T-helper 9 cell (primary cell): Measurements from ENCODE around the gene MVB12A.
A peak's percentile ranks its signal among the peaks of the same experiment; 100 is the strongest.

ENCODE experiments used
- DNase-seq: peaks from one replicate; pipeline ENCODE4 v3.0.0-alpha.2; 2020
- total RNA-seq, 2 donors: gene quantifications; one replicate each; lab custom pipeline; 2026; lab: John Stamatoyannopoulos, UW

MVB12A gene
- total RNA-seq: 7.7 to 13.0 reads per million in 2 donors

DNA sequence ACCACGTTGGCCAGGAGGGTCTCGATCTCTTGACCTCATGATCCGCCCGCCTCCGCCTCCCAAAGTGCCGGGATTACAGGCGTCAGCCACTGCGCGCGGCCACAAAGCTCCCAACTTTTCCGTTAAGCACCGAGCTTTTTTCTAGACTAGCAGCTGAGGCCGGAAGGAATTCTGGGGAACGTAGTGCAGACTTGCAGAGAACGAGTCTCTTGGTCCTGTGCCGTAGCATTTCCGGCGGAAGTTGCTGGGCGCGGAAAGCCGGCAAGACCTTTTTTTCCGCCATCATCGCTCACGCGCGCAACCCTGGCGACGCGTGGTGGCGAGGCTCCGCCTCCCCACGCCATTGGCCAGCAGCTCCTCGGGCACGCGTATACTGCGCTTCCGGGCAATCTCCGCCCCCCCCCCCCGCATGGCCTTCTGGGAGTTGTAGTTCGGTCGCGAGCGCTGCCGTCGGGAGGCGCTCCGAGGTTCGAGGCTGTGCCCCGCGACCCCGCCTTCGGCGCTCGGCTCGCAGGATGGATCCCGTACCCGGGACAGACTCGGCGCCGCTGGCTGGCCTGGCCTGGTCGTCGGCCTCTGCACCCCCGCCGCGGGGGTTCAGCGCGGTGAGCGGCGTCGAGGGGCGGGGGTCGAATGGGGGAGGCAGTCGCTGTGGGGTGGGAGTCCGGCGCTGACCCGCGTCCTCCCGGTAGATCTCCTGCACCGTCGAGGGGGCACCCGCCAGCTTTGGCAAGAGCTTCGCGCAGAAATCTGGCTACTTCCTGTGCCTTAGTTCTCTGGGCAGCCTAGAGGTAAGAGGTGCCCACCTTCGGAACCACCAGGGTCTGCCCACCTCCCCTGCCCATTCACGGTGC, at the start of gene MVB12A:
MVB12A (plus strand) TSS at position 427 of the 854 bp plus-strand sequence; CDS start at position 516, 89 bp downstream.
- peak; percentile 91 for DNase-seq

DNA sequence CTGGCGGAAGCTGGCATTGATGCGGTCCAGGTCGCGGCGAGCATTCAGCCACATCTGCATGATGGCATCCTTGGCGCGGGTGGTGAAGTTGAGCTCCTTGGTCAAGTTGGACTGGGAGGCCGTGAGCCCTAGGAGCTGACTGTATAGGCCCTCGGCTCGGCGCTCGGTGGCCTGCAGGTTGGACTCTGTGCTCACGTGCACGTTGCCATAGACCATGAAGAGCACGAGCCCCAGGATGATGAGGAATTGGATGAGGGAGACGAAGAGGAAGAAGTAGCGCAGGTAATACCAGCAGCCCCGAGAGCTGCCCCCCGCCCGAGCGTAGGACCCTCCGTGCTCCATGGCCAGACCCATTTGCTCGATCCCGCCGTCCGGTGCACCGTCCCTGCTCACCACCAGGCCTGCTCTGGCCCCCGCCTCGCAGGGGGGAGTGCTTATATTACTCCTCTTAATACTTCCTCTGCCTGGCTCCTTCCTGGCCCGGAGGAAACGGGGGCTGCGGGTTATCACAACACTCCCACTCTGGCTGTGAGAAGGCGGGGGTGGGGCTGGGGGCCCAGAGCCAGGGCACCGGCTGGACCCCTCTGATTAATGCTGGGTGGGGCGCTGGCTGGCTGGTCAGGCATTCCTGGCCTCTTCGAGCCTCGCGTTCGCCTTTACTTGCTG, 42.8 kb upstream of the MVB12A start, which contains the start of gene PLVAP:
PLVAP (minus strand) TSS at position 408 of the 666 bp plus-strand sequence; CDS start at position 354, 54 bp downstream.
- DNase-seq: no peak

DNA sequence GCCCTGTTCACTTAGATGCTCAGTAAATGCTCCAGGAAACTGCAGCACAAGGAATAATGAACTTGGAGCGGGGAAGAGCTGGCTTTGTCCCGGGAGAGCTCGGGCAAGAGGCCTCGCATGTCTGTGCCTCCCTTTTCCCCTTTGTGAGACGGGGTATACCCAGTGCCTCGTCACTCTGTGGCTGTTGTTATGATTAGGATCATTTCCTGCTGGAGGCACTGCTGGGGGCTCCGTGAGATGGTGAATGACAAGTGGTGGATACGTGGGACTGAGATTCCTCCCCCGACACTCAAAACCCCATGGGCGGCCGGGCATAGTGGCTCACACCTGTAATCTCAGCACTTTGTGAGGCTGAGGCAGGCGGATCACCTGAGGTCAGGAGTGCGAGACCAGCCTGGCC, 41.6 kb upstream of the MVB12A start:
- no peak for DNase-seq

DNA sequence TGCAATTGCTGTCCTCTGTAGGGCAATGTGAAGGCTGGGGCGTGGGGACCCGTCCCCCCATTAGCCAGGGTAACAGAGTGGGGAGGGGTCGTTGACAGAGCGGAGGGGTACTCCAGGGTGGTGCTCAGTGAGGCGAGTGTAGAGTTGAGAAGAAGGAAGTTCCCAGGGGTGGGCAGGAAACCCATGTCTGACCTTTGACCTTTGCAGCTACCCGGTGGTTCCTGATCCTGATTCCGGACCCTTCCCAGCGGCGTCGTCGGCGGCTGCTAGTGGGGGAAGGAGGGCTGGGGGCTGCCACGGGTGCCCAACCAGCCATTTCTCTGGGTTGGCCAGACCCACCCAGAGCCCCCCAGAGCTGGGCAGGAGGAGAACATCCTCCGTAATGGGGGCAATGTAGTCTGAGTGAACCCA, 40.6 kb upstream of the MVB12A start:
- DNase-seq: no peak

- DNase-seq: no peak
Observed at GRCh38 chr19:17380426-17381138, 39.3 kb upstream of the MVB12A start.

DNA sequence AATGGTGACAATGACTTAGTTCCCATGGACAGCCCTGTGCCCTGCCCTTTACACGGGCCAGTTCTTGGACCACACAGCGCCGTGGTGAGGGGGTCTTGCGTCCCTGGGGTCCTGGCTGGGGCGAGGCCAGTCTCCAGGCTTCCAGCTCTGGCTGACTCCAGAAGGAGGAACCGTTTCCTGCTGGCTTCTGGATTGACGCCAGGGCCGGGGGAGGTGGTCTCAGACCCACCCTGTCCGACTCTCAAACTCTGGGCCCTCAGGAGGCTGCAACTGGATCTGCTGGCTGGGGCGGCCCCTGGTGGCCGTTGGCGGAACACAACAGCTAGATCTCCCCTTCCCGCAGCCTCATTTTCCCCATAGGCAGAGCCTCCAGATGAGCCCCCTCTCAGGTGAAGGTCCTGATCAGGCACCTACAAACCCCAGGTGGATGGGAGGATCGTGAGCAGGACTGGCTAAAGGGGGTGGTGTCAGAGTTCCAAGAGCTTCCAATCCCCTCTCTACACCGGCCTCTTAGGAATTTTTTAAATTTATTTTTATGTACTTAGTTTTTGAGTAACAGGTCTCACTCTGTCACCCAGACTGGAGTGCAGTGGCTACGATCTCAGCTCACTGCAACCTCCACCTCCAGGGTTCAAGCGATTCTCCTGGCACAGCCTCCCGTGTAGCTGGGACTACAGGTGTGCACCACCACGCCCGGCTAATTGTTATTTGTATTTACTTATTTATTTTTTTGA, 33.8 kb upstream of the MVB12A start:
- DNase-seq: peak; percentile 57

- no peak for DNase-seq
Observed at GRCh38 chr19:17389288-17389687, 30.6 kb upstream of the MVB12A start.

DNA sequence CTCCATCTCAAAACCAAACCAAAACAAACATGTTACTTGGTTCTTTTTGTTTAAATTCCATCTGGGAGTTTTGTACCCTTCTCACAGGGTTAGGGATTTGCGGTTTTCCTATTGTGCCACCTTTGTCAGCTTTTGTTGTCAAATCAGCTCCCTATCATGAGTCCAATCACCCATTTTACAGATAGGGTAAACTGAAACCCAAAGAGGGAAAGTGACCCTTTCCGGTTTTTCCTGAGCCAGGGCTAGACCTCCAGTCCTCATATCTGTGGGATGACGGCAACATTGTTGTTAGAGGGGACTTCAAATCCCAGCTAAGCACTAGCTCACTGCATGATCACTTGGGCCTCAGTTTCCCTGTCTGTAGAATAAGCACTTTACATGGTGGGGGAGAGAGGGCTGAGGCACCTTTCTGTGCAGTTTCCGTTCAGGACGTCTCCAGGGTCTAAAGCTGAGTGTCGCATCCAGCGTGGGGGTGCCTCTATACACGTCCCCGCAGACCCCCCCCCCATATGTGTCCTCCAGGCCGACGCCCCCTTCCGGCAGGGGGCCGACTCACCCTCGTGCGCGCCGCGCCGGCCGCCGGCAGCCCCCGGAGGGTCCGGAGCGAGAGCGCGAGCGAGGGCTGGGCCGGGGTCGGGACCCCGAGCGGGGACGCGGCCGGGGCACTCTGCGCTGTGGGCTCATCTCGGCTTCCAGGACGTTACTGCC, 29.7 kb upstream of the MVB12A start:
- no peak for DNase-seq

GRCh38 chr19:17390665-17391370, 29.0 kb upstream of the MVB12A start:
- peak; percentile 84 for DNase-seq

GRCh38 chr19:17391371-17392151, 28.3 kb upstream of the MVB12A start:
- DNase-seq: no peak

DNA sequence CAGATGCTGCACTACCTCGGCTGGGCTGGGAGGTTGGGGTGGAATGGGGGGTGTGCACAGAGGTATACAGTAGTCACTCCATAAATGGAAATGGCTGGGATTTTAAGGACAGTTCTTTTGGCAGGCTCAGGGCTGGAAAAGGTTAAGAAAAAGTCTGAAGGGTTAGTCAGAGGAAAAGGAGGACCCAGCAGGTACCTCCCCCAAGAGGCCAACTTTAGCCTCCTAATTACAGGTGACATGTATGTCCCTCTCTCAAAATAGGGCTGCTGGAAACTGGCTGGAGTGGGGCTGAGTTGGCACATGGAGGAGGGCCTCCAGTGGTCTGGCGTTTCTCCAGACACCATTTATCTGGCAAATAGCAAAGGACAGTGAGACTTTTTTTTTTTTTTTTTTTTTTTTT, 26.8 kb upstream of the MVB12A start:
- no peak for DNase-seq

DNA sequence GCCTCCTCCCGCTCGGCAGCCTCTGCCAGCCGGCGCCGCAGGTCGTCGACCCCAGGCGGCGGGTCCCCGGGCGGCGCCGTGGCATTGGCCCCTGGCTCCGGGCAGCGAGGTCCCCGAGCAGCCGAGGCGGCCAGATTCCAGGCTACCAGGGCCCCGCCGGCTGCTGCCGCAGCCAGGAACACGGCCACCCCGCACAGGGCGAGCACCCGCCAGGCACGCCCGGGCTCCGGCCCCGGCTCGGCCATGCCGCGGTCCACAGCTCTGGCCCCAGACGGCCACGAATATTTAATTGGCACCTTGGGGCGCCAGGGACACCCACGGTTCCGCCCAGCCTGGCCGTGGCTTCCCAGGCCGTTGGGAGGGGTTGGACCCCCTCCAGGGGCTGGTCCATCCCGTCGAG, 25.9 kb upstream of the MVB12A start, which contains the start of gene CCDC194:
CCDC194 (minus strand) TSS at position 283 of the 400 bp plus-strand sequence; CDS start at position 245, 38 bp downstream.
- no peak for DNase-seq

GRCh38 chr19:17394891-17395415, 24.9 kb upstream of the MVB12A start:
- DNase-seq: peak; percentile 53

GRCh38 chr19:17398902-17399527, 20.8 kb upstream of the MVB12A start:
- no peak for DNase-seq

DNA sequence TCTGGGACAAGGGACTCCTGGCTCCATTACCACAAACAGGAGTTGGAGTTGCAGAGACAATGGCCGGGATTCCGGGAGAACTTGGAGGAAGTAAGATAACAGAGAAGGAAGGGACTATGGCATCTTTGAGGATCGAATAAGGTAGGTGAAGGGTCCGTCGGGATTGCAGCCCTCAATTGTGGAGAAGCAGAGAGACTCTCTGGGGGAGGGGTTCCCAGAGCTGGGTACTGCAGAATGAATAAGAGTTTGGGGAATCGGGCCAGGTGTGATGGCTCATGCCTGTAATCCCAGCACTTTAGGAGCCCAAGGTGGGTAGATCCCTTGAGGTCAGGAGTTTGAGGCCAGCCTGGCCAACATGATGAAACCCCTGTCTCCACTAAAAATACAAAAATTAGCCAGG, 18.2 kb upstream of the MVB12A start:
- no peak for DNase-seq

DNA sequence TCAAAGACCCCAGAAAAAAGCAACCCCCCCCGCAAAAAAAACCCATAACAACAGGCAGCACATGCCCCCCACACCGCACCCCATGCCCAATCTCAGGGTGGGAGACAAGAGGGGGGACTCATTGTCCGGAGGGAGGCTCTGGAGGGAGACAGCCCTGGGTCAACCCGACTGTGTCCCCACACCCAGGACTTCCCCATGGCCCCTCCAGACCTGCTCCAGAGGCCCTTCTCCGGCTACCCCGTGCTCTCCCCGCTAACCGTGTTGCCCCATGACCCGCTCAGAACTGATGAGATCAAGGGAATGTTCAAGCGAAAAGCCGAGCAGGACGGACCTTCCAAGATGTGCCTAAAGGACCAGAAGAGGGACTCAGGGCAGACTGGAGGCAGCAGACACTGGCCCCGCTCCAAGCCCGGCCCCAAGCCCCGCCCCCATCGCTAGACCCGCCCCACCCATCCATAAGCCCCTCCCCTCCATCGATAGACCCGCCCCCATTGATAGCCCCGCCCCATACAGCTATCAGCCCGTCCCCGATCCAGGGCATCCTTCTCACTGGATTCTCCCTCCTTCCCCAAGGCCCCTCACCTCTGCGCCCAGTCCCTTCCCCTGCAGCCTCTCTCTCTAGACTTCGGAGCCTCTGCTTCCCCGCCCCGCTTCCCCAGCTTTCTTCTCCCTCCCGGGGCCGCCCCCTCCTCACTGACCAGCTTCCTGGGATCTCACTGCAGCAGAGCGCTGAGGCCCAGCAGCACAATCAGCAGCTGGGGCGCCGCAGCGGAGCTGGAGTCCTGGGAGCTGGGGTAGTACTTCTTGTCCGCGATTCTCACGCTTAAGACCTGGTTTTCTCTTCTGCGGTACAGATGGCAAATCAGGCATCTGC, 16.6 kb upstream of the MVB12A start:
- peak; percentile 59 for DNase-seq

DNA sequence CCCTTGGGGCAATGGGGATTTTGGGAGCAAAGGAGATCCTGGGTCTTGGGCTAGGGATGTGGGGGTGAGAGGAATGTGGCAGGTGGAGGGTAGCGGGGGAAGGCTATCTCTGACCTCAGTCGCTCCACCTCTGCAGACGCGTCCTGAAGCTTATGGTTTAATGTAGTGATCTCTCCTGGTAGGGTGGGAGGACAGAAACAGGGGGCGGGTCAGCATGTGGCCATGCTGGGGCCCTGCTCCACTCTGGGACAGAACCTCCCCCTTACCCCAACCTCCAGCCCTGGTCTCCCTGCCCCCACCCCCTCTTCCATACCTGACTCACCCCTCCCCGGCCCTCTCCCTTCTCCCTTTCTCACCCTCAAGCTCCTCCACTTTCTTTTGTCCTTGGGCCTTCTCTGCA, 15.8 kb upstream of the MVB12A start:
- no peak for DNase-seq

DNA sequence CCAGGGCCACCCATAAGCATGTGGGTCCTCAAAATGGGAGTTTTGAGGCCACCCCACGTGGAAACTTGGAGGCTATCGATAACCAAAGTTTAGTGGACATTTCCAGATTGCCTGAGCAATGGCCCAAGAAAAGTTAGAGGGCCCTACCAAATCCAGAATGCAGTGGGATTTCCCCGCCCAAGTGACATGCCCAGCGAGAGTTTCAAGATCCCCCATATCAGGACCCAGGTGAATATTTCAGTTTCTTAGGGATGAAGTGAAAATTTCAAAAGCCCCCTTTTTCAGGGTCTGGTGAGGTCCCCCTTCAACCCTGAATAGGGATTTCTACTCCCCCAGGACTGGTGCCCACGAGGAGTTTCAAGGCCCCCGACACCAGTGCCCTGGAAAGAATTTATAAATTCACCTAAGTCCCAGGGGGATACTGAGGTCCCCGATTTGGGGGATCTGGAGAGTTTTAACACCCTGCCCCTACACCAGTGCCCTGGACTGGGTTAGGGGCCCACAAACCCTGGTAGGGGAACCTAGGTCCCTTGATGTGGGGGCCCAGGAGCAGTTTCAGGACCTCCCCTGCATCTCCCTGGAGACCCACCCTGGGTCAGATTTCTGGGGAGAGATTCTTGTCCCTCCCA, 15.1 kb upstream of the MVB12A start:
- DNase-seq: no peak
